Upper lobe of right lung (tissue), 1 donor: Measurements from ENCODE around the gene SERINC4. TPM values are rescaled to one million over a fixed set of nuclear protein-coding genes. Genes with fewer than 3 reads are reported as not detected.
"Not testable (repeated sequence)": the region's sequence is repeated elsewhere in the genome, so short reads cannot be mapped to it uniquely, and the experiment has no call there.

Source experiments
- ATAC-seq: fragments of 200-7000 bp; cut with Tn5 transposase; one replicate; pipeline ENCODE4 v1.9.1; 2020; ENCODE audit warnings: mild to moderate bottlenecking, moderate library complexity
- DNase-seq: peaks from one replicate; pipeline ENCODE4 v3.0.0-alpha.2; 2020
- H3K27ac ChIP-seq: fragments of 200-600 bp; one replicate; pipeline ENCODE4 v1.8.0; 2022
- H3K27me3 ChIP-seq: fragments of 200-600 bp; one replicate; pipeline ENCODE4 v1.8.0; 2022; ENCODE audit warnings: mild to moderate bottlenecking
- H3K36me3 ChIP-seq: fragments of 200-600 bp; one replicate; pipeline ENCODE4 v1.8.0; 2022
- H3K4me1 ChIP-seq: fragments of 200-600 bp; one replicate; pipeline ENCODE4 v1.8.0; 2022
- H3K4me3 ChIP-seq: fragments of 200-600 bp; one replicate; pipeline ENCODE4 v1.8.0; 2022; ENCODE audit warnings: mild to moderate bottlenecking
- H3K9me3 ChIP-seq: fragments of 200-600 bp; one replicate; pipeline ENCODE4 v1.8.0; 2022
- intact Hi-C: fragments of 100-400 bp; cut with DNase I; formaldehyde crosslinking; loops from one replicate; pipeline ENCODE4 v1.11.0; 2022
- total RNA-seq: library from RNA; stranded (reverse); fragmentation: NEBNext Ultra II Directional; extraction: Animal tissue kit (Norgen Biotek cat#: 25700); gene quantifications from one replicate; pipeline ENCODE4 v1.2.1, GENCODE V29; 2021
- TF ChIP-seq, protein P1 (sequence below): fragments of 200-600 bp; IDR thresholded peaks from one replicate; pipeline ENCODE4 v1.8.0; 2022; ENCODE audit warnings: antibody characterized with exemption
- donor health status: DM: no; HTN: yes; CAD: no; lungs with severe emphysema.

Gene SERINC4
- total RNA-seq, 1 donor from 2014 or later: not detected

DNA sequence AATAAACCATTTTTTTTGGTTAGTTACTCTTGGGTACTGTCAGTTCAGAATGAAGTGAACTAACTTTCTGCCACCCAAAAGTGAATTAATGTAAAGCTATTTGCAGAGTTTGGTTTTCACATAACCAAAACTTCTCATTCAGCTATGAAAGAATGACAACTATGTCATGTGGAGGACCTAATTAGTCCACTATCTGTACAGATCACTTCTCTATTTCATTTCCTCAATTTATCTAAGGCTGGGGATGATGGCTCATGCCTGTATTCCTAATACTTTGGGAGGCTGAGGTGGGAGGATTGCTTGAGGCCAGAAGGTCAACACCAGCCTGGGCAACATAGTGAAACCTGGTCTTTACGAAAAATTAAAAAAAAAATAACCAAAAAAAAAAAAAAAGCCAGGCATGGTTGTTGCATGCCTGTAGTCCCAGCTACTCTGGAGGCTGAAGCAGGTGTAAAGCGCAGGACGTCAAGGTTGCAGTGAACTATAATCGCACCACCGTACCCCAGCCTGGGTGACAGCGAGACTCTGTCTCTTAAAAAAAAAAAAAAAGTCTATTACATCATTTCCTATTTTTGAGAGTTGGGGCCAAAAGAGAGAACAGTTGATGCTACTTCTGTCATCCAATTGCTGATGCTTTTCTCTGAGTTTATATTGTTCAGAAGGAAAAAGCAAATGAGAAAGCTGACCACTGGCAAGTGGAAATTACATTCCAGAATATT lies 9.1 kb upstream of the SERINC4 start:
- no peaks in the 10 kb centered on the region for H3K9me3 ChIP-seq
- H3K4me3 ChIP-seq: no peak overlapping the region
- TF ChIP-seq, protein P1, sequence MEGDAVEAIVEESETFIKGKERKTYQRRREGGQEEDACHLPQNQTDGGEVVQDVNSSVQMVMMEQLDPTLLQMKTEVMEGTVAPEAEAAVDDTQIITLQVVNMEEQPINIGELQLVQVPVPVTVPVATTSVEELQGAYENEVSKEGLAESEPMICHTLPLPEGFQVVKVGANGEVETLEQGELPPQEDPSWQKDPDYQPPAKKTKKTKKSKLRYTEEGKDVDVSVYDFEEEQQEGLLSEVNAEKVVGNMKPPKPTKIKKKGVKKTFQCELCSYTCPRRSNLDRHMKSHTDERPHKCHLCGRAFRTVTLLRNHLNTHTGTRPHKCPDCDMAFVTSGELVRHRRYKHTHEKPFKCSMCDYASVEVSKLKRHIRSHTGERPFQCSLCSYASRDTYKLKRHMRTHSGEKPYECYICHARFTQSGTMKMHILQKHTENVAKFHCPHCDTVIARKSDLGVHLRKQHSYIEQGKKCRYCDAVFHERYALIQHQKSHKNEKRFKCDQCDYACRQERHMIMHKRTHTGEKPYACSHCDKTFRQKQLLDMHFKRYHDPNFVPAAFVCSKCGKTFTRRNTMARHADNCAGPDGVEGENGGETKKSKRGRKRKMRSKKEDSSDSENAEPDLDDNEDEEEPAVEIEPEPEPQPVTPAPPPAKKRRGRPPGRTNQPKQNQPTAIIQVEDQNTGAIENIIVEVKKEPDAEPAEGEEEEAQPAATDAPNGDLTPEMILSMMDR: no peak
- H3K27me3 ChIP-seq: no peaks in the 10 kb centered on the region
- DNase-seq (no peak), ATAC-seq (peak; percentile 77)
- peaks cover 99% of the 10 kb centered on the region for H3K36me3 ChIP-seq
- H3K27ac ChIP-seq: no peak overlapping the region
- no peaks in the 10 kb centered on the region for H3K4me1 ChIP-seq
- intact Hi-C loops: no loop called here

DNA sequence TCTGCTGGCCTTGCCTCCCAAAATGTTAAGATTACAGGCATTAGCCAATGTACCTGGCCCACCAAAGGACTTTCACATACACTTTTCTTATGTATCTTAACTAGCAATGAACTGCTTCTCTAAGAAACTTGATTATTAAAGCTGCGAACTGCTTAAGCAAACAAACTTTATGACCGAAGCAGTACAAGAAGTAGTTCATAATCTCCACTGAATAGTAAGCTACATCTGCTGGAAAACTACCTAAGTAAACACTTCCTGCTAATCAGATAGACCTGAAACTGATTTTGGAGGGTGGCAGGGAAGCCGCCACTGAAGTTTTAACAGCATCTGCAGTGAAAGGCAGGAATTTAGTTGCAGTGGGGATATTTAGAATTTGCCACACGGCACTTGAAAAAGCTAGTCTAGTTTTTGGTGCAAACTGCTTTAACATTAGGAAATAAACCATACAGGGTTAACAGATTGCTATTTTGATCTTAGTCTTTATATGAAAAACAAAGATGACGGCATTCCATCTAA lies 8.5 kb upstream of the SERINC4 start:
- H3K4me1 ChIP-seq: no peaks in the 10 kb centered on the region
- ATAC-seq (no peak), DNase-seq (no peak)
- H3K27ac ChIP-seq: no peak overlapping the region
- TF ChIP-seq, protein P1: no peak
- intact Hi-C loops: no loop called here
- H3K9me3 ChIP-seq: no peaks in the 10 kb centered on the region
- H3K4me3 ChIP-seq: no peak overlapping the region
- H3K27me3 ChIP-seq: no peaks in the 10 kb centered on the region
- peaks cover 99% of the 10 kb centered on the region for H3K36me3 ChIP-seq

DNA sequence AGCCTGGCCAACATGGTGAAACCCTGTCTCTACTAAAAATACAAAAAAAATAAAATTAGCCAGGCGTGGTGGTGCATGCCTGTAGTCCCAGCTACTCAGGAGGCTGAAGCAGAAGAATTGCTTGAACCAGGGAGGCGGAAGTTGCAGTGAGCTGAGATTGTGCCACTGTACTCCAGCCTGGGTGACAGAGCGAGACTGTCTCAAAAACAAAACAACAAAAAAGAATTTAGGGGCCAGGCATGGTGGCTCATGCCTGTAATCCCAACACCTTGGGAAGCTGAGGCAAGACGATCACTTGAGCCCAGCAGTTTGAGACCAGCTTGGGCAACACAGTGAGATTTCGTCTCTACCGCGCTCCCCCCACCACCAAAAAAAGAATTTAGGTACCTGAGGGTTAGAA lies 2.7 kb upstream of the SERINC4 start:
- H3K4me3 ChIP-seq, ATAC-seq, H3K9me3 ChIP-seq, H3K27ac ChIP-seq, H3K27me3 ChIP-seq, intact Hi-C loops, DNase-seq: not testable (repeated sequence)
- Histone ChIP-seq H3K4me1 (peaks cover 25% of the 10 kb centered on the region), H3K36me3 (peaks cover 79% of the 10 kb centered on the region)

DNA sequence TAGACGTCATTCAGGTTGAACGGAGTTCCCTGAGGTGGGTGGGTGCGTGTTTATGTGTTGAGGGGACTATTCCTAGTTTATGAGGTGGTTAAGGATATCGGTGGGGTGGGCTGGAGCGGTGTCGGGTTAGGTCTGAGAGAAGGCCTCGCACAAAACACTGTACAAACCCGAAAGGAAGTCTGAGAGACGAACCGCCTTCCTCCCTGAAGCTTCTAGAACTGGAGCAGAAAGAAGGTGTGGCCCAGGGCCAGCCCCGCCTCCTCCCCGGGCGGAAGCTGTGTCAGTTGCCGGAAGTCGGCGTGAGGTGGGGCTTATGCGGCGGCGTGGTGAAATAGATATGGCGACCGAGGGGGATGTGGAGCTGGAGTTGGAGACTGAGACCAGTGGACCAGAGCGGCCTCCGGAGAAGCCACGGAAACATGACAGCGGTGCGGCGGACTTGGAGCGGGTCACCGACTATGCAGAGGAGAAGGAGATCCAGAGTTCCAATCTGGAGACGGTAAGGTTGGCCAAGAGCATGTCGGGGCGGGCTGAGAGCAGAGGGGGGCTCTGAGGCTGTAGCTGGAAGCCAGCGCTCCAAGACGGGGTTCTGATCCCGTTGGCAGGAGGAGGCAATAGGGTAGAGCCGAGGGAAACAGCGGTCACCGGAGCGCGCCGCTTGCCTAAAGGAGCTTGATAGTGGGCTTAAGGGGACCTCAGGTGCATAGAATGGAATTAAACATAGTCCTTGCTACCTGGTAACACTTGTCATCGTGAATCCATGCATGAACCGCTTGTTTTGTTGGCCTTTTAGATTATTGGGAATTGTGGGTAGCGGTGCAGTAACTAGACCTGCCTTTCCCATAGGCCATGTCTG lies 494 bp upstream of the SERINC4 start, which contains the start of gene HYPK:
Gene HYPK (plus strand): TSS at position 314 of the 856 bp plus-strand sequence. CDS start 24 bp downstream, at position 338.
- no peaks in the 10 kb centered on the region for H3K27me3 ChIP-seq
- H3K36me3 ChIP-seq: peaks cover 70% of the 10 kb centered on the region
- TF ChIP-seq, protein P1: no peak
- H3K9me3 ChIP-seq: no peaks in the 10 kb centered on the region
- peak within 1 kb of the TSS; percentile 87 for H3K27ac ChIP-seq
- intact Hi-C loops: no loop called here
- DNase-seq (peak; percentile 96), ATAC-seq (peak; percentile 97)
- H3K4me1 ChIP-seq: peaks cover 27% of the 10 kb centered on the region
- H3K4me3 ChIP-seq: peak within 1 kb of the TSS; percentile 96

DNA sequence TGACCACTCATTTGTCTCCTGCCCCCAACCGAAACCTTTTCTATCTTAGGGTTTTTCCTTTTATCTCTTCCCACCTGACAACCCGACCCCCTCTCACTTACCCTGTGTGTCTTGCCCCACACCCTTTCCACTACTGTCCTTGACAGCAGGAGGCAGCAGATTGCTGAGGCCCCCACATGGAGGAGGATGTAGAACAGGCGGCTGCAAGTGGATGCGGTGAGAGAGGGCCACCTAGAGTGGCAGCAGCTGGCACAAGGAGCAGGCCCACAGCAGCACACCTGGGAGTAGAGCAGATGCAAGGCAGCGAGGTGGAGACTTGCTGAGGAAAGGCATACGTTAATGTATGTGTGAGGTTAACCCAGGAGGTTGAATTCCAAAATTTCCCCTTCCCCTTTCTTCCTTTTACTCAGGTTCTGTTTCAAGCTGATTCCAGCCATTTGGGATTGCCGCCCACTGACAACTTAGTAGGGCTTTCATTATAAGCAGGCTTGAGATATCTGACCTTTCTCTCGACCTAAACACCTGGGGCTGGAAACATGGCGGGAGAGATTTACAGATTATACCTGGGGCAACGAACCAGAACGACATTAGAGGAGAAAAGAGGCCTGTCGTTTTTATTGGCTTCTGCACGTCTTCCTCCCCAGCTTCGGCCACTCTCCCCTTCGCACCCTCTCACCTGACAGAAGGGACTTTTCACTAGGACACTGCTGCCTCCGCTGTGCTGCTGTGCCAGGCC lies 643 bp downstream of the SERINC4 start:
- Histone ChIP-seq H3K36me3 (peaks cover 70% of the 10 kb centered on the region), H3K27me3 (no peaks in the 10 kb centered on the region), H3K27ac (peak overlapping the region; percentile 87), H3K9me3 (no peaks in the 10 kb centered on the region), H3K4me1 (peaks cover 39% of the 10 kb centered on the region), H3K4me3 (no peak overlapping the region)
- ATAC-seq (no peak), DNase-seq (no peak)
- TF ChIP-seq, protein P1: no peak
- intact Hi-C loops: no loop called here
